A549 (cell line): ENCODE results near the gene COL8A2. TPM values are rescaled to one million over a fixed set of nuclear protein-coding genes. Genes with fewer than 3 reads are reported as not detected.

Experiments used
- ATAC-seq, 2 experiments: fragments of 200-7000 bp in 1 of 2; fragments of >200 bp in 1 of 2; cut with Nextera tagmentation in 1 of 2; cut with Tn5 transposase in 1 of 2; 3 replicates each; pipeline versions ENCODE4 v1.8.0 to v1.9.1; 2018 to 2020; ENCODE audit warnings: mild to moderate bottlenecking in 1 of 2, moderate library complexity in 1 of 2
- CTCF ChIA-PET: fragments of 300-600 bp; sonication (Branson Sonifier 250); formaldehyde crosslinking; extraction: SDS; loops from one replicate; lab custom pipeline; 2021; ENCODE audit warnings: antibody characterized with exemption, inconsistent platforms; lab: Yijun Ruan, JAX
- POLR2A ChIA-PET: fragments of 350-600 bp; formaldehyde crosslinking; extraction: SDS; loops from one replicate; lab custom pipeline; 2021; ENCODE audit warnings: antibody characterized with exemption, inconsistent platforms; lab: Yijun Ruan, JAX
- DNase-seq, 2 experiments: peaks; one replicate each; pipeline versions ENCODE4 v3.0.0 to v3.0.0-alpha.2; 2011 to 2016; ENCODE audit warnings: low read depth in 1 of 2, low spot score in 1 of 2
- FAIRE-seq: peaks from 2 replicates; lab custom pipeline; 2011; peaks lifted over from hg19 to GRCh38; lab: Jason Lieb, UNC
- H3K27ac ChIP-seq, 2 experiments: fragments of >200 bp; sonication (Bioruptor Twin); formaldehyde crosslinking; 3 replicates each; pipeline ENCODE4 v1.5.1; 2016 to 2017
- H3K4me1 ChIP-seq: fragments of >200 bp; sonication (Bioruptor Twin); formaldehyde crosslinking; 3 replicates; pipeline ENCODE4 v1.6.1; 2016
- H3K4me2 ChIP-seq: fragments of >200 bp; sonication (Bioruptor Twin); formaldehyde crosslinking; 3 replicates; pipeline ENCODE4 v1.6.1; 2016
- H3K4me3 ChIP-seq: fragments of >200 bp; sonication (Bioruptor Twin); formaldehyde crosslinking; 3 replicates; pipeline ENCODE4 v1.5.1; 2016
- H3K9me3 ChIP-seq: fragments of >200 bp; sonication (Bioruptor Twin); formaldehyde crosslinking; 3 replicates; pipeline ENCODE4 v1.6.1; 2016
- BCL3 ChIP-seq: fragments of >200 bp; sonication (Bioruptor Twin); formaldehyde crosslinking; IDR thresholded peaks from 3 replicates; pipeline ENCODE4 v1.6.1; 2016
- E2F6 ChIP-seq: IDR thresholded peaks from 2 replicates; pipeline ENCODE4 v1.6.1; 2012; ENCODE audit warnings: low read depth, borderline replicate concordance
- EHMT2 ChIP-seq: fragments of 200-600 bp; sonication (generic); IDR thresholded peaks from 2 replicates; pipeline ENCODE4 v1.6.1; 2016; ENCODE audit warnings: antibody characterized with exemption, low read depth, mild to moderate bottlenecking, moderate library complexity
- ESRRA ChIP-seq: fragments of 150-350 bp; IDR thresholded peaks from 2 replicates; pipeline ENCODE4 v1.6.1; 2014; ENCODE audit warnings: mild to moderate bottlenecking, low read length, borderline replicate concordance
- FOXS1 ChIP-seq: fragments of 250-450 bp; sonication (Bioruptor Pico); IDR thresholded peaks from 2 replicates; pipeline ENCODE4 v1.5.0; 2020; ENCODE audit warnings: mild to moderate bottlenecking, moderate library complexity
- GATA3 ChIP-seq: IDR thresholded peaks from 2 replicates; pipeline ENCODE4 v1.6.1; 2012; ENCODE audit warnings: borderline replicate concordance
- HES2 ChIP-seq: fragments of >200 bp; sonication (Bioruptor Twin); formaldehyde crosslinking; IDR thresholded peaks from 2 replicates; pipeline ENCODE4 v1.6.1; 2016
- JUN ChIP-seq, 2 experiments: fragments of >200 bp; sonication (Bioruptor Twin); formaldehyde crosslinking; IDR thresholded peaks; 2 replicates in 1 of 2; 3 replicates in 1 of 2; pipeline ENCODE4 v1.6.1; 2016 to 2017
- JUNB ChIP-seq: fragments of >200 bp; sonication (Bioruptor Twin); formaldehyde crosslinking; IDR thresholded peaks from 2 replicates; pipeline ENCODE4 v1.6.1; 2016
- KDM5A ChIP-seq: fragments of 200-600 bp; sonication (generic); IDR thresholded peaks from 2 replicates; pipeline ENCODE4 v1.6.1; 2016; ENCODE audit warnings: antibody characterized with exemption, mild to moderate bottlenecking
- MAFK ChIP-seq: fragments of 450-650 bp; IDR thresholded peaks from 2 replicates; pipeline ENCODE4 v1.6.1; 2014; ENCODE audit not compliant: partially characterized antibody
- MAX ChIP-seq: IDR thresholded peaks from 2 replicates; pipeline ENCODE4 v1.6.1; 2012
- MAZ ChIP-seq: fragments of 150-350 bp; IDR thresholded peaks from 2 replicates; pipeline ENCODE4 v1.6.1; 2014; ENCODE audit warnings: antibody characterized with exemption, low read depth, low read length, borderline replicate concordance
- NFE2L2 ChIP-seq: fragments of 150-350 bp; conservative IDR thresholded peaks from 2 replicates; pipeline ENCODE4 v1.6.1; 2014; ENCODE audit warnings: low read length
- PHF8 ChIP-seq: fragments of 200-600 bp; sonication (generic); IDR thresholded peaks from 2 replicates; pipeline ENCODE4 v1.6.1; 2016; ENCODE audit warnings: low read depth, mild to moderate bottlenecking, antibody characterized with exemption, moderate library complexity, borderline replicate concordance
- POLR2A ChIP-seq: IDR thresholded peaks from 2 replicates; pipeline ENCODE4 v1.6.1; 2012; ENCODE audit warnings: mild to moderate bottlenecking, low read length
- POLR2AphosphoS2 ChIP-seq: conservative IDR thresholded peaks from 2 replicates; pipeline ENCODE4 v1.6.1; 2012; ENCODE audit warnings: low read length, improper control_type of control experiment, inconsistent platforms
- RAD21 ChIP-seq, 2 experiments: fragments of >200 bp in 1 of 2; sonication (Bioruptor Twin) in 1 of 2; formaldehyde crosslinking in 1 of 2; IDR thresholded peaks in 1 of 2; conservative IDR thresholded peaks in 1 of 2; 2 replicates in 1 of 2; 3 replicates in 1 of 2; pipeline ENCODE4 v1.6.1; 2012 to 2018; ENCODE audit warnings: inconsistent platforms in 1 of 2
- RCOR1 ChIP-seq: fragments of 150-350 bp; IDR thresholded peaks from 2 replicates; pipeline ENCODE4 v1.6.1; 2014; ENCODE audit warnings: antibody characterized with exemption, low read length, low read depth
- RFX5 ChIP-seq: fragments of 450-650 bp; IDR thresholded peaks from 2 replicates; pipeline ENCODE4 v1.7.1; 2014; ENCODE audit warnings: antibody characterized with exemption, mild to moderate bottlenecking, moderate library complexity
- RNF2 ChIP-seq: fragments of 200-600 bp; sonication (generic); IDR thresholded peaks from 2 replicates; pipeline ENCODE4 v1.6.1; 2016; ENCODE audit warnings: low read depth, mild to moderate bottlenecking, antibody characterized with exemption, moderate library complexity, borderline replicate concordance
- SMC3 ChIP-seq: fragments of >200 bp; sonication (Bioruptor Twin); formaldehyde crosslinking; IDR thresholded peaks from 3 replicates; pipeline ENCODE4 v1.6.1; 2018; ENCODE audit warnings: inconsistent platforms
- TP53 ChIP-seq: fragments of 250-450 bp; sonication (Bioruptor Pico); IDR thresholded peaks from 2 replicates; pipeline ENCODE4 v1.5.0; 2021; ENCODE audit warnings: mild to moderate bottlenecking, moderate library complexity
- ZC3H11A ChIP-seq: fragments of 450-650 bp; IDR thresholded peaks from 2 replicates; pipeline ENCODE4 v1.6.1; 2014; ENCODE audit warnings: antibody characterized with exemption, mild to moderate bottlenecking
- ZFP36 ChIP-seq: fragments of 450-650 bp; IDR thresholded peaks from 2 replicates; pipeline ENCODE4 v1.6.1; 2014; ENCODE audit warnings: borderline replicate concordance; ENCODE audit not compliant: partially characterized antibody
- WGBS: methylation state at CpG from one replicate; pipeline ENCODE4 v1.1.6; 2017; ENCODE audit errors: missing lambda C conversion rate; 5-methylcytosine and 5-hydroxymethylcytosine counted together
- polyA plus RNA-seq, 4 experiments: library from polyadenylated mRNA; depleted of rRNA in 3 of 4; stranded (reverse); fragments of >200 nt; fragmentation: RNase III in 1 of 4; extraction: RNeasy Plus Mini Kit Qiagen cat#74134 plus additional on column Dnase treatment in 1 of 4; gene quantifications; 2 replicates in 3 of 4; 3 replicates in 1 of 4; pipeline ENCODE4 v1.2.3, GENCODE V29; 2011 to 2017
- TF ChIP-seq, protein P1 (sequence below): fragments of >200 bp; sonication (Bioruptor Twin); formaldehyde crosslinking; IDR thresholded peaks from 3 replicates; pipeline ENCODE4 v1.5.1; 2016
- TF ChIP-seq, protein P2 (sequence below): fragments of 250-450 bp; sonication (Bioruptor Pico); IDR thresholded peaks from 2 replicates; pipeline ENCODE4 v1.5.0; 2020; ENCODE audit warnings: low read depth, mild to moderate bottlenecking, moderate library complexity

The COL8A2 gene
- polyA plus RNA-seq, 2 of the 4 experiments (the other 2 are of a cell fraction): 0.05 to 0.12 TPM

DNA sequence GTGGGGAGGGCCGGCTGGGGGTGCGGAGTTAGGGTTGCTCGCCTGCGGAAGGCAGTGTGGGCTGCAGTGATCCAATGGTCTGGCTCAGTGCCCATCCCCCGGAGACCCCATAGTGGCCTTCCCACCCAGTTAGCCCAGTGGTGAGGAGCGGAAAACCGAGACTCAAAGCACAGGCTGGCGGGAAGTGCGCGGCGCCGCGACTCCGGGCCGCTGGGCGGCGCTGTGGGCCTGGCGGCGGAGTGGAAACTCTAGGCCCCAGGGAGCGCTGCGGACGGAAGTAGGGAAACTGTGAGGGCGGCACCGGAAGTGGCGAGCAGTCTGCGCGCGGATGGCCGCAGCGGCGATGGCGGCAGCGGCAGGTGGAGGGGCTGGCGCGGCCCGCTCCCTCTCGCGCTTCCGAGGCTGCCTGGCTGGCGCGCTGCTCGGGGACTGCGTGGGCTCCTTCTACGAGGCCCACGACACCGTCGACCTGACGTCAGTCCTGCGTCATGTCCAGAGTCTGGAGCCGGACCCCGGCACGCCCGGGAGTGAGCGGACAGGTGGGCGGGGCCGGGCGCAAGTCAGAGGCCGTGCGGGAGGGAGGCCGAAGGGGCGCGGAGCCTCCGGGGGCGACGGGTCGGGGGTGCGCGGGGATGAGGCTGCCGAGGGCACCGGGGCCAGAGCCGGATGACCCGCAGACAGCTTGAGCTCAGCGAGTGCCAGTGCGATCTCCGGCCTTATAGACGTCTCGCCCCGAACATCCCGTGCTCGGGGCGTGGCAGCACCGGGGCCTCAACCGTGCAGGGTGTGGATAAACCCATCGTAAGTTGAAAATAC is 36.2 kb downstream of the COL8A2 start, which contains the start of gene ADPRS:
ADPRS (plus strand) TSS at position 316 of the 816 bp plus-strand sequence; CDS start at position 329, 13 bp downstream.
- Histone ChIP-seq H3K4me3 (peak within 1 kb of the TSS; percentile 98), H3K4me1 (peaks cover 6% of the 10 kb centered on the region), H3K27ac (peak within 1 kb of the TSS; percentile 89 to 94), H3K4me2 (peak within 1 kb of the TSS; percentile 99), H3K9me3 (no peaks in the 10 kb centered on the region)
- TF ChIP-seq, protein P1, sequence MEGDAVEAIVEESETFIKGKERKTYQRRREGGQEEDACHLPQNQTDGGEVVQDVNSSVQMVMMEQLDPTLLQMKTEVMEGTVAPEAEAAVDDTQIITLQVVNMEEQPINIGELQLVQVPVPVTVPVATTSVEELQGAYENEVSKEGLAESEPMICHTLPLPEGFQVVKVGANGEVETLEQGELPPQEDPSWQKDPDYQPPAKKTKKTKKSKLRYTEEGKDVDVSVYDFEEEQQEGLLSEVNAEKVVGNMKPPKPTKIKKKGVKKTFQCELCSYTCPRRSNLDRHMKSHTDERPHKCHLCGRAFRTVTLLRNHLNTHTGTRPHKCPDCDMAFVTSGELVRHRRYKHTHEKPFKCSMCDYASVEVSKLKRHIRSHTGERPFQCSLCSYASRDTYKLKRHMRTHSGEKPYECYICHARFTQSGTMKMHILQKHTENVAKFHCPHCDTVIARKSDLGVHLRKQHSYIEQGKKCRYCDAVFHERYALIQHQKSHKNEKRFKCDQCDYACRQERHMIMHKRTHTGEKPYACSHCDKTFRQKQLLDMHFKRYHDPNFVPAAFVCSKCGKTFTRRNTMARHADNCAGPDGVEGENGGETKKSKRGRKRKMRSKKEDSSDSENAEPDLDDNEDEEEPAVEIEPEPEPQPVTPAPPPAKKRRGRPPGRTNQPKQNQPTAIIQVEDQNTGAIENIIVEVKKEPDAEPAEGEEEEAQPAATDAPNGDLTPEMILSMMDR: peak; percentile 80
- TF ChIP-seq RCOR1 (no peak), HES2 (no peak), MAX (peak; percentile 83), POLR2A (peak; percentile 95), PHF8 (peak; percentile 96), E2F6 (peak; percentile 41; the same call in 1 of the 2 replicates), JUN (IDR thresholded peaks at IDR 0.05) (peak; percentile 79 to 91), GATA3 (no peak), RAD21 (conservative IDR thresholded peaks at IDR 0.05 in 1 of 2, IDR thresholded peaks at IDR 0.05 in 1 of 2) (peak in 1 of 2 experiments; percentile 42; a peak in 2 of 5 replicates), JUNB (no peak), KDM5A (peak; percentile 91), MAZ (no peak), SMC3 (peak; percentile 63), RFX5 (0 out of 2 replicates have a peak, but pooled peaks have one; percentile 24), BCL3 (peak; percentile 82; the same call in 2 of the 3 replicates)
- TF ChIP-seq, protein P2, sequence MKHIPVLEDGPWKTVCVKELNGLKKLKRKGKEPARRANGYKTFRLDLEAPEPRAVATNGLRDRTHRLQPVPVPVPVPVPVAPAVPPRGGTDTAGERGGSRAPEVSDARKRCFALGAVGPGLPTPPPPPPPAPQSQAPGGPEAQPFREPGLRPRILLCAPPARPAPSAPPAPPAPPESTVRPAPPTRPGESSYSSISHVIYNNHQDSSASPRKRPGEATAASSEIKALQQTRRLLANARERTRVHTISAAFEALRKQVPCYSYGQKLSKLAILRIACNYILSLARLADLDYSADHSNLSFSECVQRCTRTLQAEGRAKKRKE (CRISPR knock-in tag): no peak
- ChIA-PET CTCF (interaction anchor here (0.6 to 2.6 kb wide), 4 partner anchors 11 to 46 kb away, joined by 3 to 11 read pairs (median 5); no protein-coding TSS in a partner anchor), POLR2A (no interaction called here)
- no peak for FAIRE-seq
- peak; percentile 92 for ATAC-seq
- 2% methylated on average over 26 of the region's 84 CpGs for WGBS
- DNase-seq: peak; percentile 72 to 90

GRCh38 chr1:36088265-36088576 is 36.8 kb downstream of the COL8A2 start:
- peaks cover 6% of the 10 kb centered on the region for H3K4me1 ChIP-seq
- WGBS: 91% methylated on average over 2 of the region's 8 CpGs
- H3K27ac ChIP-seq: peak overlapping the region; percentile 89 to 94
- H3K4me3 ChIP-seq: peak overlapping the region; percentile 98
- peak overlapping the region; percentile 91 for H3K4me2 ChIP-seq
- H3K9me3 ChIP-seq: no peaks in the 10 kb centered on the region
- TF ChIP-seq RFX5 (no peak), ZC3H11A (no peak), FOXS1 (CRISPR knock-in tag) (no peak), RNF2 (no peak), ESRRA (no peak), ZFP36 (no peak), TP53 (no peak), MAFK (no peak), POLR2AphosphoS2 (no peak), PHF8 (no peak), EHMT2 (no peak), NFE2L2 (no peak)
- CTCF ChIA-PET: interaction anchor here (0.6 to 2.6 kb wide), 4 partner anchors 12 to 46 kb away, joined by 3 to 11 read pairs (median 6); no protein-coding TSS in a partner anchor
- DNase-seq (no peak), FAIRE-seq (no peak), ATAC-seq (peak; percentile 33 to 41; a peak in 5 of 6 replicates)
- POLR2A ChIA-PET: no interaction called here
